Trophoblast cell (in vitro differentiated cells and primary cell): Measurements from ENCODE around the gene IGFN1.

ENCODE experiments used
- DNase-seq, 2 donors: peaks; one replicate each; pipeline ENCODE4 v3.0.0-alpha.2; 2016
- H2AFZ ChIP-seq: 2 replicates; pipeline ENCODE4 v1.6.1; 2013; ENCODE audit warnings: low read length, moderate library complexity, mild to moderate bottlenecking; ENCODE audit not compliant: insufficient read depth, poor library complexity
- H2AK5ac ChIP-seq: 2 replicates; pipeline ENCODE4 v1.6.1; 2013; ENCODE audit warnings: mild to moderate bottlenecking, low read length
- H2BK120ac ChIP-seq: 2 replicates; pipeline ENCODE4 v1.6.1; 2013; ENCODE audit warnings: low read length, mild to moderate bottlenecking, moderate library complexity; ENCODE audit not compliant: insufficient read depth, poor library complexity
- H2BK12ac ChIP-seq: 2 replicates; pipeline ENCODE4 v1.6.1; 2013; ENCODE audit warnings: mild to moderate bottlenecking, low read length, moderate library complexity
- H2BK5ac ChIP-seq: 2 replicates; pipeline ENCODE4 v1.6.1; 2013; ENCODE audit warnings: low read length, low read depth, moderate library complexity, mild to moderate bottlenecking; ENCODE audit not compliant: poor library complexity
- H3K14ac ChIP-seq: 2 replicates; pipeline ENCODE4 v1.6.1; 2013; ENCODE audit warnings: mild to moderate bottlenecking, low read length
- H3K18ac ChIP-seq: 2 replicates; pipeline ENCODE4 v1.6.1; 2013; ENCODE audit warnings: mild to moderate bottlenecking, low read length
- H3K23ac ChIP-seq: 2 replicates; pipeline ENCODE4 v1.6.1; 2013; ENCODE audit warnings: low read length
- H3K27ac ChIP-seq: 2 replicates; pipeline ENCODE4 v1.5.1; 2013; ENCODE audit warnings: low read depth, mild to moderate bottlenecking, inconsistent platforms, low read length, moderate library complexity
- H3K27me3 ChIP-seq: 2 replicates; pipeline ENCODE4 v1.6.1; 2013; ENCODE audit warnings: inconsistent platforms, mild to moderate bottlenecking, low read length, moderate library complexity; ENCODE audit not compliant: insufficient read depth
- H3K36me3 ChIP-seq, 2 experiments: 1 replicate in 1 of 2; 2 replicates in 1 of 2; pipeline ENCODE4 v1.6.1; 2013; ENCODE audit warnings: low read length in 2 of 2, mild to moderate bottlenecking in 2 of 2, moderate library complexity in 1 of 2; ENCODE audit not compliant: insufficient read depth in 2 of 2, control insufficient read depth in 1 of 2
- H3K4ac ChIP-seq: 2 replicates; pipeline ENCODE4 v1.6.1; 2013; ENCODE audit warnings: low read depth, mild to moderate bottlenecking, low read length, moderate library complexity
- H3K4me1 ChIP-seq, 2 experiments: 1 replicate in 1 of 2; 2 replicates in 1 of 2; pipeline ENCODE4 v1.6.1; 2013; ENCODE audit warnings: low read length in 2 of 2, mild to moderate bottlenecking in 2 of 2, moderate library complexity in 1 of 2; ENCODE audit not compliant: insufficient read depth in 2 of 2, control insufficient read depth in 1 of 2
- H3K4me2 ChIP-seq: 2 replicates; pipeline ENCODE4 v1.6.1; 2013; ENCODE audit warnings: inconsistent platforms, mild to moderate bottlenecking, low read length, moderate library complexity
- H3K4me3 ChIP-seq: 2 replicates; pipeline ENCODE4 v1.5.1; 2013; ENCODE audit warnings: mild to moderate bottlenecking, low read depth, low read length, inconsistent platforms
- H3K79me1 ChIP-seq: one replicate; pipeline ENCODE4 v1.6.1; 2013; ENCODE audit warnings: low read length
- H3K79me2 ChIP-seq: 2 replicates; pipeline ENCODE4 v1.6.1; 2013; ENCODE audit warnings: low read length, mild to moderate bottlenecking; ENCODE audit not compliant: control insufficient read depth, insufficient read depth, poor library complexity
- H3K9ac ChIP-seq: 2 replicates; pipeline ENCODE4 v1.6.1; 2013; ENCODE audit warnings: mild to moderate bottlenecking, low read length
- H3K9me3 ChIP-seq: 2 replicates; pipeline ENCODE4 v1.6.1; 2013; ENCODE audit warnings: low read depth, mild to moderate bottlenecking, control low read depth, inconsistent platforms, low read length; ENCODE audit not compliant: insufficient read depth
- H4K12ac ChIP-seq: 2 replicates; pipeline ENCODE4 v1.6.1; 2013; ENCODE audit warnings: low read depth, mild to moderate bottlenecking, low read length, moderate library complexity
- H4K8ac ChIP-seq: 2 replicates; pipeline ENCODE4 v1.6.1; 2013; ENCODE audit warnings: low read depth, mild to moderate bottlenecking, low read length, moderate library complexity
- H4K91ac ChIP-seq: one replicate; pipeline ENCODE4 v1.6.1; 2013; ENCODE audit warnings: low read depth, mild to moderate bottlenecking, low read length, moderate library complexity
- WGBS: extraction: QIAGEN DNeasy Blood & Tissue Kit; methylation state at CpG from one replicate; pipeline ENCODE4 v1.1.7; 2013; ENCODE audit warnings: missing lambda C conversion rate; ENCODE audit not compliant: insufficient read length, insufficient coverage; ENCODE audit errors: extremely low coverage; 5-methylcytosine and 5-hydroxymethylcytosine counted together

IGFN1 gene

DNA sequence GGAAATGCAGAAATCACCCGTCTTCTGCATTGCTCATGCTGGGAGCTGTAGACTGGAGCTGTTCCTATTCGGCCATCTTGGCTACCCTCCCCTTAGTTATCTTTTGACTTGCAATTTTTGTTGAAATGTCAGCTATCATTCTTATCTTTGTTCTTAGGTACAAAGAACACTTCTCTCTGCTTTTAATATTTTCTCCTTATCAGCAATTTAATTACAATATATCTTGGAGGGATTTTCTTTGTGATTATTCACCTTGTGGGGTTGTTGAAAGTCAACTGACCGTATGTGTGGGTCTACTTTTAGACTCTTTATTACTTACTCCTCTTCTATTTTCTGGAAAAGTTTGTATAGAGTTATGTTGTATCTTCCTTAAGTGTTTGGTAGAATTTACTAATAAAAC is 49.5 kb downstream of the IGFN1 start:
- Histone ChIP-seq H2BK5ac (no peak overlapping the region), H3K9ac (no peak overlapping the region), H4K91ac (no peak overlapping the region), H2BK120ac (no peak overlapping the region), H3K79me1 (no peaks in the 10 kb centered on the region), H3K4me1 (no peaks in the 10 kb centered on the region), H2AFZ (no peak overlapping the region), H3K27ac (no peak overlapping the region), H3K23ac (no peak overlapping the region), H3K4ac (no peak overlapping the region), H4K12ac (no peak overlapping the region), H3K4me2 (no peak overlapping the region), H3K9me3 (peaks cover 2% of the 10 kb centered on the region), H3K18ac (no peak overlapping the region), H4K8ac (no peak overlapping the region), H2AK5ac (no peak overlapping the region), H3K36me3 (no peaks in the 10 kb centered on the region), H2BK12ac (no peak overlapping the region), H3K79me2 (no peaks in the 10 kb centered on the region), H3K14ac (no peak overlapping the region), H3K27me3 (no peaks in the 10 kb centered on the region), H3K4me3 (no peak overlapping the region)
- no CpG with 5 or more reads among the region's 3 CpGs for WGBS
- no peak for DNase-seq

GRCh38 chr1:201241736-201242135 is 51.1 kb downstream of the IGFN1 start:
- no peak overlapping the region for H3K9ac ChIP-seq
- H3K23ac ChIP-seq, result no peak overlapping the region
- no peak overlapping the region for H2BK5ac ChIP-seq
- H2AFZ ChIP-seq, result no peak overlapping the region
- H3K27me3 ChIP-seq, result no peaks in the 10 kb centered on the region
- H2AK5ac ChIP-seq, result no peak overlapping the region
- no peak overlapping the region for H2BK120ac ChIP-seq
- WGBS, result no CpG with 5 or more reads among the region's 2 CpGs
- peaks cover 2% of the 10 kb centered on the region for H3K9me3 ChIP-seq
- no peaks in the 10 kb centered on the region for H3K79me1 ChIP-seq
- DNase-seq, result no peak
- no peak overlapping the region for H4K12ac ChIP-seq
- H3K14ac ChIP-seq, result no peak overlapping the region
- no peak overlapping the region for H3K4me2 ChIP-seq
- no peaks in the 10 kb centered on the region for H3K36me3 ChIP-seq
- no peaks in the 10 kb centered on the region for H3K79me2 ChIP-seq
- no peak overlapping the region for H3K27ac ChIP-seq
- H3K4me3 ChIP-seq, result no peak overlapping the region
- no peaks in the 10 kb centered on the region for H3K4me1 ChIP-seq
- H4K91ac ChIP-seq, result no peak overlapping the region
- no peak overlapping the region for H4K8ac ChIP-seq
- no peak overlapping the region for H2BK12ac ChIP-seq
- H3K4ac ChIP-seq, result no peak overlapping the region
- H3K18ac ChIP-seq, result no peak overlapping the region

DNA sequence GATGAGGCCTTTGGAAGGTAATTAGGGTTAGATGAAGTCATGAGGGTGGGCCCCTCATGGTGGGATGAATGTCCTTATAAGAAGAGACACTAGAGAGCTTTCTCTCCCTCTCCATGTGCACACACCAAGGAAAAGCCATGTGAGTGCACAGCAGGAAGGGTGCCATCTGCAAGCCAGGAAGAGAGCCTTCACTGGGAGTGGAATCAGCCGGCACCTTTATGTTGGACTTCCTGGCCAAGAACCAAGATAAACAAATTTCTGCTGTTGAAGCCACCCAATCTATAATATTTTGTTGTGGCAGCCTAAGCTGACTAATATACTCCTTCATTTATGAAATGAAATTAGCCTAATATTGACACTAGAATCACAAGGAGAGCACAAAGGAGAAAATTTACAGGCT is 54.5 kb downstream of the IGFN1 start:
- Histone ChIP-seq H3K4me1 (no peaks in the 10 kb centered on the region), H3K14ac (no peak overlapping the region), H3K9ac (no peak overlapping the region), H3K23ac (no peak overlapping the region), H3K9me3 (no peaks in the 10 kb centered on the region), H3K36me3 (no peaks in the 10 kb centered on the region), H3K4me3 (no peak overlapping the region), H3K27me3 (no peaks in the 10 kb centered on the region), H4K91ac (no peak overlapping the region), H3K79me1 (no peaks in the 10 kb centered on the region), H2BK12ac (no peak overlapping the region), H3K79me2 (no peaks in the 10 kb centered on the region), H4K8ac (no peak overlapping the region), H2AK5ac (no peak overlapping the region), H2AFZ (no peak overlapping the region), H2BK120ac (no peak overlapping the region), H4K12ac (no peak overlapping the region), H3K4ac (no peak overlapping the region), H3K4me2 (no peak overlapping the region), H2BK5ac (no peak overlapping the region), H3K27ac (no peak overlapping the region), H3K18ac (no peak overlapping the region)
- WGBS, result no CpG with 5 or more reads among the region's 1 CpG
- DNase-seq, result no peak

DNA sequence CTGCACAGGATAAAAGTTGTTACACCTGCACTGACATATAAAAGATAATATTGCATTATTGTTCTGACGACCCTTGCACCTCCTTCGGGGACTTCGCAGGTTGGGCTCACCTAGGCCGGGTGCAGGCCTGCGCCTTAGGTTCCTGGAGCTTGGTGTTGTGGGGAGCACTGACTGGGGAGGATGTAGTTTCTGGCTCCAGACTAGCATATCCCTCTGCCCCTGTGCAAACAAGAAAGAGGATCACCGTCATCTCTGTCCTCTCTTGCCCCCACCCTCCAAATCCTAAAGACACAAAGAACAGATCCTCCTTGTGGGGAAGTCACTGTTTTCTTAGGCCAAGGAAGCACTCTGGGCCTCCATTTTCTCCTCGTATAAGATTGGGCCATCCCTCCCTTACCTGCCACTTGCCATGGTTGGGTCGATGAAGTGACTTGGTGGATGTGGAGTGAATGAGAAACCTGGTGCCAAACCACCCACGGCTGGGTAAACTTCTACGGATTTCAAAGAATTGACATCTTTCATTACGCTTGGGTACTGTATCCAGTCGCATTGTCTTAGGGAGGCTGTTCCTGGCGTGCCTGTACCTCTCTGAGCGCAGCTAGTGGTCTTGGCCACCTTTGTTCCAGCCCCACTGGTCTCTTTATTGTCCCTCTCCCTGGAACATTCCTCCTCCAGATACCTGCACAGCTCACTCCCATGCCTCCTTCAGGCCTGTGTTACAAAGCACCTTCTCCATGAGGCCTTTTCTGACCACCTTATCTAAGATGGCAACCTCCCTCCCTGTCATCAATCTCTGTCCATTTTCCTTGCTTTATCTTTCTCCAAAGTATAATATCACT is 58.3 kb downstream of the IGFN1 start:
- WGBS, result no CpG with 5 or more reads among the region's 14 CpGs
- H2BK5ac ChIP-seq, result no peak overlapping the region
- no peak overlapping the region for H3K18ac ChIP-seq
- no peaks in the 10 kb centered on the region for H3K79me1 ChIP-seq
- no peak overlapping the region for H4K12ac ChIP-seq
- peaks cover 2 to 3% of the 10 kb centered on the region in 2 experiments for H3K4me1 ChIP-seq
- H3K27ac ChIP-seq, result no peak overlapping the region
- no peak overlapping the region for H3K4me3 ChIP-seq
- H2BK12ac ChIP-seq, result no peak overlapping the region
- no peak overlapping the region for H3K23ac ChIP-seq
- H2BK120ac ChIP-seq, result no peak overlapping the region
- no peak overlapping the region for H3K14ac ChIP-seq
- no peak overlapping the region for H2AK5ac ChIP-seq
- H3K36me3 ChIP-seq, result no peaks in the 10 kb centered on the region
- no peaks in the 10 kb centered on the region for H3K27me3 ChIP-seq
- H3K4me2 ChIP-seq, result no peak overlapping the region
- no peaks in the 10 kb centered on the region for H3K79me2 ChIP-seq
- H4K8ac ChIP-seq, result no peak overlapping the region
- H3K9me3 ChIP-seq, result no peaks in the 10 kb centered on the region
- no peak overlapping the region for H3K4ac ChIP-seq
- DNase-seq, result no peak
- no peak overlapping the region for H4K91ac ChIP-seq
- H3K9ac ChIP-seq, result no peak overlapping the region
- H2AFZ ChIP-seq, result no peak overlapping the region
